Lung (tissue), 12 donors: Measurements from ENCODE around the gene KCNQ4. TPM values are rescaled to one million over a fixed set of nuclear protein-coding genes. Genes with fewer than 3 reads are reported as not detected.
A peak's percentile ranks its signal among the peaks of the same experiment; 100 is the strongest.

Source experiments
- ATAC-seq: fragments of 200-7000 bp; cut with Tn5 transposase; one replicate; pipeline ENCODE4 v1.9.1; 2020; ENCODE audit warnings: moderate number of reproducible peaks; ENCODE audit not compliant: insufficient read depth, low FRiP score
- DNase-seq, 3 donors: peaks; one replicate each; pipeline ENCODE4 v3.0.0-alpha.2; 2013 to 2017
- H3K27ac ChIP-seq, 2 donors: one replicate each; pipeline ENCODE4 v1.5.1; 2013; ENCODE audit warnings: mild to moderate bottlenecking in 2 of 2, moderate library complexity in 2 of 2, control low read depth in 1 of 2, inconsistent platforms in 1 of 2, low read depth in 1 of 2, low read length in 1 of 2
- H3K27me3 ChIP-seq, 3 donors: one replicate each; pipeline ENCODE4 v1.5.1; 2013; ENCODE audit warnings: low read length in 2 of 3; ENCODE audit not compliant: control insufficient read depth in 3 of 3, insufficient read depth in 3 of 3
- H3K36me3 ChIP-seq, 4 donors: one replicate each; pipeline ENCODE4 v1.5.1; 2013; ENCODE audit warnings: low read length in 4 of 4, mild to moderate bottlenecking in 1 of 4, moderate library complexity in 1 of 4; ENCODE audit not compliant: control insufficient read depth in 4 of 4, insufficient read depth in 4 of 4
- H3K4me1 ChIP-seq, 5 donors: one replicate each; pipeline ENCODE4 v1.5.1; 2013; ENCODE audit warnings: low read length in 5 of 5, mild to moderate bottlenecking in 2 of 5, moderate library complexity in 1 of 5; ENCODE audit not compliant: control insufficient read depth in 5 of 5, insufficient read depth in 5 of 5
- H3K4me3 ChIP-seq: one replicate; pipeline ENCODE4 v1.5.1; 2013; ENCODE audit warnings: mild to moderate bottlenecking, control low read depth, moderate library complexity
- H3K9ac ChIP-seq, 2 donors: one replicate each; pipeline ENCODE4 v1.5.1; 2013; ENCODE audit warnings: low read length in 2 of 2, control low read depth in 1 of 2; ENCODE audit not compliant: insufficient read depth in 1 of 2
- H3K9me3 ChIP-seq, 4 donors: one replicate each; pipeline ENCODE4 v1.5.1; 2013; ENCODE audit warnings: low read length in 3 of 4, mild to moderate bottlenecking in 1 of 4, moderate library complexity in 1 of 4; ENCODE audit not compliant: control insufficient read depth in 4 of 4, insufficient read depth in 3 of 4
- CTCF ChIP-seq: IDR thresholded peaks from 2 replicates; pipeline ENCODE4 v1.5.1; 2012; ENCODE audit warnings: mild to moderate bottlenecking; ENCODE audit errors: control extremely low read depth, extremely low read depth
- whole genome bisulfite sequencing, 2 donors: extraction: QIAGEN DNeasy Blood & Tissue Kit; methylation state at CpG; one replicate each; pipeline ENCODE4 v1.1.7; 2013; 5-methylcytosine and 5-hydroxymethylcytosine counted together
- polyA plus RNA-seq, 2 donors: library from polyadenylated mRNA; stranded (reverse); fragments of 200-250 nt; gene quantifications; one replicate each; pipeline ENCODE4 v1.2.1, GENCODE V29; 2013
- total RNA-seq, 2 donors: library from RNA; depleted of rRNA in 1 of 2; stranded (reverse); fragments of >200 nt in 1 of 2; gene quantifications; one replicate each; pipeline ENCODE4 v1.2.1, GENCODE V29; 2014 to 2021
- donor health status: control.
- donor health status: control.
- donor health status: Bipolar disorder and iron deficiency.
- donor health status: healthy.
- donor health status: DM: yes; HTN: yes; CAD: no.

Gene KCNQ4
- total and polyA plus RNA-seq, 4 donors, result 0.54 to 0.98 (median 0.59) TPM

- no peak for TF ChIP-seq CTCF
- peaks cover 9 to 41% (median 34%) of the 10 kb centered on the region in 4 donors for H3K36me3 ChIP-seq
- H3K27ac ChIP-seq, result peak overlapping the region in 1 of 2 donors; percentile 43
Measured at GRCh38 chr1:40772146-40772955, 11.2 kb upstream of the KCNQ4 start.

GRCh38 chr1:40773748-40774265 lies 9.8 kb upstream of the KCNQ4 start:
- Histone ChIP-seq H3K9me3 (peaks cover 0 to 3% (median 0%) of the 10 kb centered on the region in 4 donors), H3K27me3 (no peaks in the 10 kb centered on the region), H3K4me3 (no peak overlapping the region), H3K27ac (no peak overlapping the region), H3K9ac (no peak overlapping the region), H3K4me1 (peaks cover 0 to 2% (median 0%) of the 10 kb centered on the region in 5 donors), H3K36me3 (peaks cover 9 to 32% (median 21%) of the 10 kb centered on the region in 4 donors)
- TF ChIP-seq CTCF, result no peak
- ATAC-seq (no peak), DNase-seq (peak in 2 of 3 donors; percentile 26 to 45)
- WGBS, 2 donors, result 49 to 60% methylated on average over 6 of the region's 6 CpGs

More at GRCh38 chr1:40772146-40772955, 11.2 kb upstream of the KCNQ4 start:
- Histone ChIP-seq H3K4me1 (peaks cover 0 to 2% (median 0%) of the 10 kb centered on the region in 5 donors), H3K27me3 (no peaks in the 10 kb centered on the region), H3K4me3 (no peak overlapping the region), H3K9ac (no peak overlapping the region), H3K9me3 (peaks cover 0 to 3% (median 0%) of the 10 kb centered on the region in 4 donors)
- WGBS, 2 donors, result 84 to 85% methylated on average over 2 of the region's 2 CpGs
- DNase-seq, result no peak
- no peak for ATAC-seq

- peaks cover 9 to 26% (median 16%) of the 10 kb centered on the region in 4 donors for H3K36me3 ChIP-seq
- 37 to 48% methylated on average over 3 of the region's 3 CpGs for WGBS, 2 donors
- DNase-seq, result peak; percentile 41 to 43 (median 42)
Measured at GRCh38 chr1:40774266-40774998, 9.2 kb upstream of the KCNQ4 start.

More at GRCh38 chr1:40774266-40774998, 9.2 kb upstream of the KCNQ4 start:
- no peak overlapping the region for H3K9ac ChIP-seq
- no peak overlapping the region for H3K27ac ChIP-seq
- peaks cover 0 to 2% (median 0%) of the 10 kb centered on the region in 5 donors for H3K4me1 ChIP-seq
- H3K4me3 ChIP-seq, result no peak overlapping the region
- peak; percentile 37 for TF ChIP-seq CTCF
- no peaks in the 10 kb centered on the region for H3K27me3 ChIP-seq
- H3K9me3 ChIP-seq, result peaks cover 0 to 3% (median 0%) of the 10 kb centered on the region in 4 donors
- ATAC-seq, result no peak
